ENCODE results near the gene OPA1.

The OPA1 gene, protein sequence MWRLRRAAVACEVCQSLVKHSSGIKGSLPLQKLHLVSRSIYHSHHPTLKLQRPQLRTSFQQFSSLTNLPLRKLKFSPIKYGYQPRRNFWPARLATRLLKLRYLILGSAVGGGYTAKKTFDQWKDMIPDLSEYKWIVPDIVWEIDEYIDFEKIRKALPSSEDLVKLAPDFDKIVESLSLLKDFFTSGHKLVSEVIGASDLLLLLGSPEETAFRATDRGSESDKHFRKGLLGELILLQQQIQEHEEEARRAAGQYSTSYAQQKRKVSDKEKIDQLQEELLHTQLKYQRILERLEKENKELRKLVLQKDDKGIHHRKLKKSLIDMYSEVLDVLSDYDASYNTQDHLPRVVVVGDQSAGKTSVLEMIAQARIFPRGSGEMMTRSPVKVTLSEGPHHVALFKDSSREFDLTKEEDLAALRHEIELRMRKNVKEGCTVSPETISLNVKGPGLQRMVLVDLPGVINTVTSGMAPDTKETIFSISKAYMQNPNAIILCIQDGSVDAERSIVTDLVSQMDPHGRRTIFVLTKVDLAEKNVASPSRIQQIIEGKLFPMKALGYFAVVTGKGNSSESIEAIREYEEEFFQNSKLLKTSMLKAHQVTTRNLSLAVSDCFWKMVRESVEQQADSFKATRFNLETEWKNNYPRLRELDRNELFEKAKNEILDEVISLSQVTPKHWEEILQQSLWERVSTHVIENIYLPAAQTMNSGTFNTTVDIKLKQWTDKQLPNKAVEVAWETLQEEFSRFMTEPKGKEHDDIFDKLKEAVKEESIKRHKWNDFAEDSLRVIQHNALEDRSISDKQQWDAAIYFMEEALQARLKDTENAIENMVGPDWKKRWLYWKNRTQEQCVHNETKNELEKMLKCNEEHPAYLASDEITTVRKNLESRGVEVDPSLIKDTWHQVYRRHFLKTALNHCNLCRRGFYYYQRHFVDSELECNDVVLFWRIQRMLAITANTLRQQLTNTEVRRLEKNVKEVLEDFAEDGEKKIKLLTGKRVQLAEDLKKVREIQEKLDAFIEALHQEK

DNA sequence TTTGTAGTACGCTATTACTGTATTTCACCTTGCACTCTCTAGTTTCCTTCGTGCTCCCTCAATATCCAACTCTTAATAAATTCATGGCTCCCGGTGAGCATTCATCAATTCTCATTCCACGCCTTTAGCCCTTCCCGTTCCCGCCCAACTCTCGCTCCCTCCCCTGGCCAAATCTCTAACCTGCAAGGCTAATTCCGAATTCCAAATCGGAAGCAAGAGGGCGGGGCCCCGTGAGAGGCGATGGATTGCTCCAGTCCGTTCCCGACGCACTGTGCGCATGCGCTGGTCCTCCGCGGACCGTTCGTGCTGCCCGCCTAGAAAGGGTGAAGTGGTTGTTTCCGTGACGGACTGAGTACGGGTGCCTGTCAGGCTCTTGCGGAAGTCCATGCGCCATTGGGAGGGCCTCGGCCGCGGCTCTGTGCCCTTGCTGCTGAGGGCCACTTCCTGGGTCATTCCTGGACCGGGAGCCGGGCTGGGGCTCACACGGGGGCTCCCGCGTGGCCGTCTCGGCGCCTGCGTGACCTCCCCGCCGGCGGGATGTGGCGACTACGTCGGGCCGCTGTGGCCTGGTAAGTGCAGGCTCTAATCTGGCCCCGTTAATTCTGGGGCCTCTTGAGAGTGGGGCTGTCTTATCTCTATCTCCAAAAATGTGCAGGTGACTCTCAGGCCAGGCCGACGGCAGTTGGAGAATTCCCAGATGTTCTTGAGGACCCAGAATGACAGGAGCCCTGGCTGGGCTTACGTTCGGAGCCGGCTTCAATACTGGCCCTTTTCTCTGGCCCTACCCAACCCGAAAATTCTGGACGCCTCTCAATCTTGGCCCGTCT is at the start of gene OPA1:
Gene OPA1 (plus strand): TSS at position 368 of the 827 bp plus-strand sequence. CDS start 170 bp downstream, at position 538.
- peak; percentile 99 for DNase-seq

DNA sequence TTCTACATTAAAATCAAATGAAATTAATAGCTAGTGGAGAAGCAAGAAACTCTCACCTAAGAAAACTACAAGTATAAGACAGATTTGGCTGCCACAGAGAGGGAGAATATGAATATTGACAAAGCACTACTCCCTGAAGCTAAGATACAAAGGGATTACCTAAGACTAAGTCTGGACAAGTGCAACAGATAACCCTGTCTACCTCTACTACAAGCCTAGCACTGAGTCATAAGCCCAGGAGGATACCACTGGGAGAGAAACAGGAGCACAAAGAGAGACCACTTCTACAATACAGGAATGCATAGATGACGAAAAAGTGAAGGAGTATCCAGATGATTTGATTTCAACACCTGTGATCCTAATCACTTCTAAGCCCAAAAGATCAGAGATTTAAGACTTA is 48.7 kb upstream of the OPA1 start:
- DNase-seq: no peak

DNA sequence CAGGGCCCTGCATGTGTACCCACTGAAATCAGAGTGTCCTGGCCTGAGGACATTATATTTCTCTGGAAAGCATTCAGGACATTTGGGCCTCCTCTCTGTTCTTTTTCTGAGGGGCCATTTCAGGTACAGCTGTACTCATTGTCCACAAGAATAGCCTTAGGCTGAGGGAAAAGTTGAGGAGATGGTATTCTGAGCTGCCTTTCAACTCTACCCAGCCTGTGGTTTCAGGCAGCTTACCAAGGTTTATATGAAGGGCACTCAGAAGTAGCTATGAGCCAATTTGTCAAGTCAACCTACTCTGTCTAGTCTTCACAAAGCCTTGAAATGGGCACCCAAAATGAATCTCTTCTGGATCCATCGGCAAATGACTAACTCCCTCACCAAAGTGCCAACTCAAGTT is 47.7 kb upstream of the OPA1 start:
- no peak for DNase-seq

DNA sequence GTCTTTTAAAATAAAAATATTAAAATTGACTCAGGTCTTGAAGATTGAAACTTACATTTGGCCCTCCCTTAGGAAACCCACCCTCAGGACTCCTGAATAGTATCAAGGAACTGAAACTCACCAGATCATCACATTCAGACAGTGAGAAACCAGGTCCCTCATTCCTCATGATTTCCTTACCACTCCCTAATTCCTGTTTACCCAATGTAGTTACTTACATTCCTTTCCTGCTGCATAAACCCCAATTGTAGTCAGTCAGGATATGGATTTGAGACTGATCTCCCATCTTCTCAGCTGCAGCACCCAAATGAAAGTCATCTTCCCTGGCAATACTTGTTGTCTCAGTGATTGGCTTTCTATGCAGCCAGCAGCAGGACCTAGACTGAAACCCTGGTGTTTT is 46.9 kb upstream of the OPA1 start:
- DNase-seq: no peak

DNA sequence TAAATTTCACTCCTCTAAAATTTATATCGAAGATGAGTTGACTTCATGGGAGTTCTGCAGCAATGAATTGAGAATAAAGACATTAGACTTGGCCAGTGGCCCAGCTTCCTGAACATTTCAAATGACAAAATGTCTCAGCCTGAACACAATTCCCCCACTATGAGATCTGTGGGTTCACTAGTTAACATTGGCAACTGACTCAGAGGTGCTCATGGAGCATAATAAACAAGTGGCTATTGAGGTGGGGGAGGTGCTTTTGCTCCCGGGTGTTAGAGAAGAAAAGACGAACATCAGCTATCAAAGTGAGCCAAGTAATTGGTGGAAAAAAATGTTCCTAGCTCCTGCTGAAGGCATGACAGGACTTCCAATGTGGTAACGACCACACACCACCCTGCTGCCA is 44.6 kb upstream of the OPA1 start:
- DNase-seq: no peak

DNA sequence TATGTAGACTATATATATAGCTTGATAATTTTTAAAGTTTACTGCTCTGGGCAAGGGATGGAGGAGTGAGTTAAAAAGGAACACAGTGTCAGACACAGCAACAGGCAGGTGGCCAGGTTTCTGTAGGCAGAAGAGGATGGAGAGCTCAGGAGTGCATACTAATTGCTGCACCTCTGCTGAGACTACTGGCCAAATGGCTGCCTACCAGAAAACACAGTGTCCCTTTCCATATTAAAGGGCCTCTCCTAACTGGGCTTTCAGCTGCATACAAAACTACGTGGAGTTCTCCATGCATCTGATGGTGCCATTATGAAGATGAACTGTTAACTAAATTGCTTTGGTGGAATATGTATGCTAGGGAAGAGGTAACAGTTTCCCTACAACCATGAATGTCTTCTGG is 40.1 kb upstream of the OPA1 start:
- DNase-seq: no peak

DNA sequence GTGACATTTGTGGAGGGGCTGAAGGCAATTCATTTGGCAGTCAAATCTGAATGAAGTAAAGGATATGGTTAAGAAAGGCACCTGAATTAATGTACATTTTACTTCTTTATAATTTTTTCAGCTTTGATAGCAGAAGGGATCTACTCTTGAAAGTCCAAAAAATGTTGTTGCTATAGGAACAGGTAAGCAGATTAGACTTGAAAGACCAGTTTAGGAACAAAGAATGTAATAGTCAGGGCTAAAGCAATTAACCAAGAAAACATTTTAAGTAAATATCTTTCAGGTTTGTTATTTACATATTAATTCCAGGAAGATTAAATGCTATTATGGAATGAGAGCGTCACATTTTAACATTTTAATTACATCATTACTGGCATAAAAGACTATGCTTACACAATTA is 39.4 kb upstream of the OPA1 start:
- no peak for DNase-seq

DNA sequence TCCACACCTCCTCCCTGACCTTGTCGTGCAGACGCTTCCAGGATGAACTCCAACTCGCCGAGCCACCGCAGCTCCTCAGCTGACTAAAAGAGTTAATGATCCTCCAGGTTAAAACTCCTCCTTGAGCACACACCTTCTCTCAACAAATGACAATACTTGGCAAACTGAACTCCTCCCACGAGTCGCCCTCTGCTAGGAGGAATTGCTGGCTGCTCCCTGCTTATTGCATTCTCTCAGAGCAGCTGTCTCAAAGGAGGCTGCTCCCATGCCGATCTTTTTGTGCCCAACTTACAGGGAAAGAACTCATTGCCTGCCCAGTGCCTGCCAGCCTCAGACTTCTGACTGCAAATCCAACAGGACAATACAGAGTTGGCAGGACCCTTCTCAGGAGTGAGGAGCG is 38.2 kb upstream of the OPA1 start, which contains the start of gene ATP13A4:
Gene ATP13A4 (minus strand): TSS at position 85 of the 400 bp plus-strand sequence. CDS start 96 bp downstream, outside the sequence.
- no peak for DNase-seq

DNA sequence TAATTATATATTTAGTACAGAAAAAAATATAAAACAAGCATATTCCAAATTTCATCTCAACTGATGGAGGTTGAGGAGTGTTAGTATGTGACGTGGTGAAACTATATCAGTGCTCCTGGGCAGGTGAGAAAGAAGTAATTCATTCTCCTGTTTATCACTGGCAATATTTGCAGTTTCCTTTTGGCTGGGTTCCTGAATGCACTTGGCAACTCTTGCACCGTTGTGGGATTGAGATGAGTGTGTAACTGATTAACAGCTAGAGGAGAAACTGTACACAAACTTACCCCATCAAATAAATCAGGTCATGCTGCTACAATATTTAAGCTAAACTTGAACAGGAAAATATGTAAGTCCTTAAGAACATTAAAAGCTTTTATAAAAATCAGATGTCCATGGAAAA is 36.2 kb upstream of the OPA1 start:
- DNase-seq: no peak

DNA sequence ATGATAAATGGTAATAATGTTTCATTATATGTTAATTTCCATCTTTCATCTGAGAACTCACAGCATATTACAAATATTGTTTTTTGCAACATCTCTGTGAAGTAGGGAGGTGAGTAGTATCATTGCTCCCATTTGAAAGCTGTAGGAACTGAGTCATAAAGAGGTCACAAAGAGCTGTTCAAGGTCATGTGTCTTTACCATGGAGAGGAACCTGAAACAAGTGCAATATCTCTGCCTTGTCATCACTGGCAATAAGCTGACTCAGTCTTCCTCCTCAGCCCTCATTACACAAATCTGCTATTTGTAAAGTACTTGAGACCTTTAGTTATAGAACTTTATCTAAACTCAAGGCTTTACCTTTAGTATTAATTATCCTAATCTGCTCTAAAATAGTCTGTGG is 33.9 kb upstream of the OPA1 start:
- DNase-seq: no peak

DNA sequence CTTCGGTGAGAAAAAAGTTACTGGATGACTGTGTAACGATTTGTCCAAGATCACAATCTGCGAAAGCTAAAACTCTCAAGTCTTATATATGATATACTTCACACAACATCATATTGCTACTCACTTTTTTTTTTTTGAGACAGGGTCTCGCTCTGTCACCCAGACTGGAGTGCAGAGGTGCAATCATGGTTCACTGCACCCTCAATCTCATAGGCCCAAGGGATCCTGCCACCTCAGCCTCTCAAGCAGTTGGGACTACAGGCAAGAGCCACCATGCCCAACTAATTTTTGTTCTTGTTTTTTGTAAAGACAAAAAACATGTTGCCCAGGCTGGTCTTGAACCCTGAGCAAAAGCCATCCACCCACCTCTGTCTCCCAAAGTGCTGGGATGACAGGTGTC is 32.9 kb upstream of the OPA1 start:
- no peak for DNase-seq

DNA sequence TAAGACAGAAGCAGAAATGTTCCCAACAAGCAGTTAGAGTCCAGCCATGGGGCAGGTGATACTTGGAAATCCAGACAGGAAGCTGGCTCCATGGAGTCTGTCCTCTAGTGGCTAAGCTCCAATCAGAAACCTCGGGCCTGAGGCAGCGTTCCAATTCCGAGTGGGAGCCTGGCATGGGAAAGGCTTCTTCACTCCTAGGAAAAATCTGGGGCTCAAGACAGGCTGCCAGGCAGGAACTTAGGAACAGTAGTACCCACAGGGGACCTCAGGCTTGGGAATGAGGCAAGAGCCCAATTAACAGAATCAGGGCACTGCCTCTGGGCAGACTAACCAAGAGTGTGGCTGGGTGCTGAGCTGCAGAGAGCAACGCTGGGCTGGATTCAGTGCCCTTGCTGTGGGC is 32.1 kb upstream of the OPA1 start:
- no peak for DNase-seq

DNA sequence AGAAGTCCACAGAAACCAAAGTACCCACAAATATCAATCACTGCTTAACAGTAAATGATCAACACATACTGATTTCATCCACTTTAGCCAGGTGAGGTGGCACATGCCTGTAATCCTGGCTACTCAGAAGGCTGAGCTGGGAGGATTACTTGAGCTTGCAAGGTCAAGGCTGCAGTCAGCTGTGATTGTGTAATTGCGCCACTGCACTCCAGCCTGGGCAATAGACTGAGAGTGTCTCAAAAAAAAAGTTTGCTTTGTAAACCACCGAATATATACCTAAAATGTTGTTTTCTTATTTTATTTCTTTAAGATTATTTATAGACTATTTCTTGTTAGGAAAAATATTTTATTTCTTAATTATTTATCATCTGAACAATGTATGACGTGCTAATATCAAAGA is 29.6 kb upstream of the OPA1 start:
- DNase-seq: no peak

DNA sequence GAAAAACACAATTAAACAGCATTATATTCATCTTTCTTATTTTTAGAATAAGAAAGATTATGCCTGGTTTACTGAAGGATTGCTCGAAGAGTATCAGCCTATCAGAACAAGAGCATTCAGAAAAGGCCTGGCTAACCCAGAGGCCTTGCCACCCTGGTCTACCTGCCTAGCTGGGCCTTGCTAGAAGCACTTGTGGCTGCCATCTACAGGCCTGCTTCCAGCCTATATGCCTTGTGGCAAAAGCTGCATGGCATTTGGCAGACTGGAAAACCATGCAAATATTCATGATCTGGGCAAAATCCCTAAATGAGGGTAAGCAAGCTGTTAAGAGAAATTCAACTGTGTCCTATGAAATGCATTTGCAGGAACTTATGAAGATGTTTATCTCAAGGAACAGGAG is 29.0 kb upstream of the OPA1 start:
- DNase-seq: peak; percentile 9

DNA sequence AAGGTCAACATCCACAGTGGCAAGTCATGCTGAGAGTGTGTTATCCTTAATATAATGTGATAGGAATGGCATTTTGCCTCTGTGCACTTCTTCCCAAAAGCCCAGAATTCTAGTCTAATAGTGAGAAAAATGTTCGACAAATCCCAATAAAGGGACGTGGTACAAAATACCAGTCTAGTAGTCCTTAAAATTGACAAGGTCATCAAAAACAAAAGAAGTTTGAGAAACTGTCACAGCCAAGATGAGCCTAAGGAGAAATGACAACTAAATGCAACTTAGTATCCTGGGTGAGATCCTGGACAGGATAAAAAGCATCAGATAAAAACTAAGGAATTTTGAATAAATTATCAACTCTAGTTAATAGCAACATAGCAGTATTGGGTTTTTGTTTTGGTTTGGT is 23.9 kb upstream of the OPA1 start:
- no peak for DNase-seq

DNA sequence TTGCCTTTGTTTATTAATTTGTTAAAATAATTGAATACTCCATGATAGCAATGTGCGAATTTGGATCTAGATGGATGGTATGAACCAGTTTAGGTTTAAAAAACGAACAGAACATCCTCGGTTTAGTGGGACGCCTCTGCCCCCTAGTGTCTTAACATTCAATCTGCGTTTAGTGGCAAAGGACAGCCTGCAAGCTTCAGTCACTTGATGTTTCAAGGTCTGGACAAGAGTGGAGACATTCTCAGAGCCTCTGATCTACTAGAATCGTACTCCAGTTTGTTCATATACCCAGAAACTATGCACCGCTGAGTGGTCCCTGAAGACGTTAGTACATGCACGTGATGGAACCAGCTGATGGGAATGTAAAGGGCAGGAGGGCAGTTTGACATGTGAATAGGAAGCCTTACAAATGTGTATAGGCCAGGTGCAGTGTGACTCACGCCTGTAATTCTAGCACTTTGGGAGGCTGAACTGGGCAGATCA is 20.5 kb upstream of the OPA1 start:
- DNase-seq: peak; percentile 81

DNA sequence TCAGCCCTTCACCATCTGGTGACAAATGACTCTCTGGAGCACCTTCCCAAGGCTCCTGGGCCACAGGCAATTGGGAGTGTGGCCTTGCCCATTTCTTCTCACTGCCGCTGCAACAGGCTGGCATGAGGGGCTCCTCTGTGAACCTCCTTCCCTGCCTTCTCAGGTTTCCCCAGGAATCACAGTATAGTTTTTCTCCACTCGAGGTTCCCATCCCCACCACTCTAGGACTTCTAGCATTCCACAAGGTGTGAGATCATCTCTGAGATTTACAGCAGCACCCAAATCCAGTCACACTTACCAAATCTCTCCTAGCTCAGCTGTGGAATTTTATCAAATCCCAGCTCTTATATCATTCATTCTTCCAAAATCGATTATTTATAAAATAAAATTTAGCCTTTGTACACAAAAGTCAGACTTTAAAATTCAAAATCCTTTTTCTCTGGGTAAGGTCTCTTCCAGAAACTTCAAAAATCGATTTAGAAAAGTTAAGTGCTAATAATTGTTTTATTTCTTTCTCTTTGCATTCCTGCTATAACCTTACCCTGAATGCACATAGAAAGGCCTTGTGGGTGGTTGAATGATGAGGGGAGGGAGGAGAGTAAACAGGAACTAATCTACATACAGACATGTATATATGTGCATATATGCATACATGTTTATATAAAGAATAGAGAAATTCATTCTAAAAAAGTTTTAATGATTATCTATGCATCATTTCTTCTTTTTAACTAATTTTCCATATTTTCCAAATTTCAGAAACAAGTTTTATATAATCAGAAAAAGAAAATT is 19.4 kb upstream of the OPA1 start:
- no peak for DNase-seq

DNA sequence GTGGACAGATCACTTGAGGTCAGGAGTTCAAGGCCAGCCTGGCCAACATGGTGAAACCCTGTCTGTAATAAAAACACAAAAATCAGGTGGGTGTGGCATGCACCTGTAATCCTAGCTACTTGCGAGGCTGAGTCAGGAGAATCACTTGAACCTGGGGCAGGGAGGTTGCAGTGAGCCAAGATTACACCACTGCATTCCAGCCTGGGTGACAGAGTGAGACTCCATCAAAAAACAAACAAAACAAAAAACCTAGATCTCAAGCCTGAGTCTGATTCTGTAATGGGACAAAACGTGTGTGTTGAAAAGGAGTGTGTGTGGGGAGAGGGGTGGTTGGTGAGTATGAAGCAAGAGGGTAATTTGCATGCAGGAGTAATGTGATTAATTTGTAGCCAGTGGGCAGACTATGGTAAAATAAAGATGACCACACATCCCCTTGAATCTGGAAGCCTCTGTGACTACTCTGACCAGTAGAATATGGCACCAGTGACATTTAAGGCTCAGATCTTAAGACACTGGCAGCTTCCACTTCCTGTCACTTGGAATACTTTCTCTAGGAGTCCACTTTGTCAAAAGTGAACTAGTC is 18.4 kb upstream of the OPA1 start:
- no peak for DNase-seq

DNA sequence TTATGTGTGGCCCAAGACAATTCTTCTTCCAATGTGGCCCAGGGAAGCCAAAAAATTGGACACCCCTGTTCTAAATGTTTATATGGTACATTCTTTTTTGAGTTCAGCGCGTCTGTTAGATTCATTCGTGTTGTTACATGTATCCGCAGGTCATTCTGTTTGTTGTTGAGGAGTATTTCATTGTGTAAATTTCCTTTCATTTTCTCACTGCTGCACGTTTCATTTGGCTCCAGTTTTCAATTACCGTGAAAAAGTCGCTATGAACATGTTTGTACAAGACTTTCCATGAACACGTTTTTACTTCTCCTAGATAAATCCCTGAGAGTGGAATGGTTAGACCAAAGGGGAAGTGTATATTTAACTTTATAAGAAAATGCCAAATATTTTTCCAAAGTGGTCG is 7.5 kb upstream of the OPA1 start:
- no peak for DNase-seq

DNA sequence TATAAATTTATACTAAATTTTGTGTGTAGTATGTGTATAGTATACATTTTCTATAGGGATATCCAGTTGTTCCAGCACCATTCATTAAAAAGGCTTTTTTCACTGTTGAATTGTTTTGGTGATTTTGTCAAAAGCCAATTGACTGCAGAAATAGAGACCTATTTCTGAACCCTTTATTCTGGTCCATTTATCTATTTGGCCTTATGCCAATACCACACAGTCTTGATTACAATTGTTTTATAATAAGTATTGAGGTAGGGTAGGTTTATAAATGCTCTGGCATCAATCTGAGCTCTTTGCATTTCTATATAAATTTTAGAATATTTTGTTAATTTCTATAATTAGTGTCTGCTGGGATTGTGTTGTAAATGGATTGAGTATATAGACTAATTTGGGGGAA is 6.5 kb upstream of the OPA1 start:
- no peak for DNase-seq

DNA sequence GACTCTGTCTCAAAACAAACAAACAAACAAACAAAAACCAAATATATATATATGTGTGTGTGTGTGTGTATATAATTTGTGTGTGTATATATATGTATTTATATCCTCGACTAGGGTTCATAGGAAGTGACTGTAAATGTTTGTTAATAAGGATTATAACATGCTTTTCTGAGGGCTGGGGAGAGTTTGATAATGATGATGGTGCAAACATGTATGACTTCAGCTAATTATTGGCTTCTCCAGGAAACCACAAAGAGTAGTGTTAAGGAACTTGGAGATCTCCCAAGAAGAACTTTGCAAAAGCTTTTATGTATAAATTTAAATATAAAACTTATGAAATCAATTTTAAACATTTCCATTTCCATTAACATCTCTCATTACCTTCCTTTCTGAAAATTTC is 3.9 kb upstream of the OPA1 start:
- no peak for DNase-seq

DNA sequence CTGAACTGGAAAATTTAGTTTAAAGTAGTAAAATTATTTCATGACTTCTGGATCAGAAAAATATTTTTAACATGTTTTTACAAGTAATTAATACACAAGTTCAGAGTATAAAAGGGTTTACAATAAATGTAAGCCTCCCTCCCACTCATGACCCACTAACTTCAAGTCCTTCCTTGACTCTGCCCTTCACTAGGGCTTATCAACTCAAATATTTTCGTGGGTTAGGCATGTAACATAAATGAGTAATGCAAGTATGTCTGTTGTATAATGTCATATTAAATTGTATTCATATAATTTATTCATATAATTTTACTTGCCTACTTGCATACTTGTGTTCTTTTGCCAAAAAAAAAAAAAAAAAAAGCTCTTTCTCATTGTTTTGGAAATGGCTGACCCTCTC is 3.4 kb upstream of the OPA1 start:
- no peak for DNase-seq

Data from hematopoietic multipotent progenitor cell treated with erythropoietin and hydrocortisone succinate and interleukin-3 and kit ligand, for 8 days (in vitro differentiated cells).